Cerebellar cortex (tissue), 1 donor: Measurements from ENCODE around the gene CRIP2.

Experiments
- DNase-seq: peaks from one replicate; pipeline ENCODE4 v3.0.0-alpha.2; 2015; ENCODE audit warnings: low spot score

The CRIP2 gene

GRCh38 chr14:105476831-105477659 lies 2.4 kb downstream of the CRIP2 start:
- DNase-seq = no peak

GRCh38 chr14:105477660-105478397 lies 3.2 kb downstream of the CRIP2 start:
- DNase-seq = no peak

DNA sequence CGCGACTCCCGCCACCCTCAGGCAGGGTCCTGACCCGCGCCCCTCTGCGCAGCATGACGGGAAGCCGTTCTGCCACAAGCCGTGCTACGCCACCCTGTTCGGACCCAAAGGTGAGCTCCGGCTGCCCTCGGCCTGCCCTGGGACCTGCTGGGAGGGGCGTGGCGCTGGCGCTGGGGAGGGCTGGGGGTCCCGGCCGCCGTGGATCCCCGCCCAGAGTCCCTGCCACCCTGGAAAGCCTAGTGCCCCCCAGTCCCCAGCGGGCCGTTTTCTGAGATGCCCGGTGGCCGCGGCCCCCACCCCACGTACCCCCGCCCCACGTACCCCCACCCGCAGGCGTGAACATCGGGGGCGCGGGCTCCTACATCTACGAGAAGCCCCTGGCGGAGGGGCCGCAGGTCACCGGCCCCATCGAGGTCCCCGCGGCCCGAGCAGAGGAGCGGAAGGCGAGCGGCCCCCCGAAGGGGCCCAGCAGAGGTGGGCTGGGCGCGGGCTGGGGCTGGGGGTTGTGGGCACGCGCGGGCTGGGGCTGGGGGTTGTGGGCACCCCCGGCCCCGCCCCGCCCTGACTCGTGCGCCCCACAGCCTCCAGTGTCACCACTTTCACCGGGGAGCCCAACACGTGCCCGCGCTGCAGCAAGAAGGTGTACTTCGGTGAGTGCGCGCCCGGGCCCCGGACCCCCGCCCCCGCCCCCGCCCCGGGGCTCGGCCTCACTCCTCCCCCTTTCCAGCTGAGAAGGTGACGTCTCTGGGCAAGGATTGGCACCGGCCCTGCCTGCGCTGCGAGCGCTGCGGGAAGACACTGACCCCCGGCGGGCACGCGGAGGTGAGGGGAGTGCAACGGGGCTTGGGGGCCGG lies 4.0 kb downstream of the CRIP2 start:
- no peak for DNase-seq

GRCh38 chr14:105479431-105480158 lies 5.0 kb downstream of the CRIP2 start:
- DNase-seq = no peak

- DNase-seq = no peak
Observed at GRCh38 chr14:105480199-105480746, 5.7 kb downstream of the CRIP2 start.

- DNase-seq = peak; percentile 89
Observed at GRCh38 chr14:105480807-105481801, 6.5 kb downstream of the CRIP2 start.

- DNase-seq = peak; percentile 78
Observed at GRCh38 chr14:105481886-105482457, 7.4 kb downstream of the CRIP2 start.

DNA sequence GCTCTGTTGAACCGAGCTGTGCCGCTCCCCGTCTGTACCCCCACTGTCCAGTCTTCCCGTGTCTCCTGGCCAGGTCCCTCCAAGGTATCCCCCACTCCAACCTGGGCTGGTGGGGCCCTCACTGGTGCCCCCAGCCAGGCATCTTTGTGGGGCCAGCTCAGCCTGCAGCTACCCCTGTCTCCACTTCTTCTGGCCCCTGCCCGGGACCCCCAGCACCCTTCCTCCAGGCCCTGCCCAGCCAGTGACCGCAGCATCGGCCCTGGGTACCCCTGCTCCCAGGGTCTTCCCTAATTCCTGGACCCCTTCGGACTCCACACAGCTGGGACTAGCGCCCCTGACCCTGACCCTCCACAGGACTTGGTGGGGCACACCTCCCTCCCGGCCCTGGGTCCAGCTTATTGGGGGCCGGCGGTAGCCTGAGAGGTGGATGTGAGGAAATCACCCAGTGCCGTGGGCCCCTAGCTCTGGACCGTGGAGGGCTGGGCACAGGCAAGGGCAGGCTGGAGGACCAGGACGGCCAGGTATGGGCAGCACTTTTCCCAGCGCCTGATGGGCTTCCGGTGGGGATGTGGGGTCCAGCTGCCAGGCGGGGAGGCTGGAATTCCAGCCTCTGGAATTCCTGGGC lies 8.0 kb downstream of the CRIP2 start:
- DNase-seq = no peak

- DNase-seq = no peak
Observed at GRCh38 chr14:105483300-105484068, 8.9 kb downstream of the CRIP2 start.

GRCh38 chr14:105484069-105484996 lies 9.7 kb downstream of the CRIP2 start:
- DNase-seq = no peak

GRCh38 chr14:105484997-105485393 lies 10.4 kb downstream of the CRIP2 start:
- no peak for DNase-seq

- peak; percentile 47 for DNase-seq
Observed at GRCh38 chr14:105485739-105486162, 11.1 kb downstream of the CRIP2 start.

- no peak for DNase-seq
Observed at GRCh38 chr14:105486163-105486973, 11.7 kb downstream of the CRIP2 start, which contains the start of gene CRIP1. Gene CRIP1, plus strand, starts transcription at chr14:105486886. Its CDS starts 374 bp downstream, at chr14:105487260.

DNA sequence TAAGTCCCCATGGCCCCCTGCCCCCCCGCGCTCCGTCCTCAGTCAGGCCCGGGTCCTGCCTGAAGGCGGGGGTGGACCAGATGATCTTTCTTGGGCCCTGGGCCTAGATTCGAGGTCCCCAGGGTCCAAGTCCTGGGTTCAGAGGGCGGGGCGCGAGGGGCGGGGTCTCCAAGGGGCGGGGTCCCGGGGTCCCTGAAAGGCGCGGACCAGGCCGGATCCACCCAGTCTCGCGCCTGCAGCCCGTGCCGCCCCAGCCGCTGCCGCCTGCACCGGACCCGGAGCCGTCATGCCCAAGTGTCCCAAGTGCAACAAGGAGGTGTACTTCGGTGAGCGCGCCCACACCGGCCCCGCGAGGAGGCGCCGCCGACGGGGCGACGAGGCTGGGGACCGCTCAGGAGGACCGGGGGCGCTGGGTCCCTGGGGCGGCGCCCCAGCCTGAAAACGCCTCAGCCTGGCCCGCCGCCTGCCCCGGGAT lies 12.4 kb downstream of the CRIP2 start:
- DNase-seq = no peak

- DNase-seq = no peak
Observed at GRCh38 chr14:105487449-105487985, 12.9 kb downstream of the CRIP2 start.
